ENCODE data around the gene TNFSF8.

Gene TNFSF8

GRCh38 chr9:114930056-114930812 lies at the start of gene TNFSF8:
Gene TNFSF8, minus strand, starts transcription at chr9:114930591. Its CDS starts 288 bp downstream, at chr9:114930303.
- peak; percentile 76 for DNase-seq

- no peak for DNase-seq
These were observed 42.8 kb upstream of the TNFSF8 start for GRCh38 chr9:114973216-114973615.

- no peak for DNase-seq
These were observed 42.2 kb upstream of the TNFSF8 start for GRCh38 chr9:114972510-114973136.

GRCh38 chr9:114969269-114969668 lies 38.9 kb upstream of the TNFSF8 start:
- no peak for DNase-seq

GRCh38 chr9:114968671-114969070 lies 38.3 kb upstream of the TNFSF8 start:
- DNase-seq, result no peak

GRCh38 chr9:114965564-114965963 lies 35.2 kb upstream of the TNFSF8 start:
- no peak for DNase-seq

GRCh38 chr9:114962809-114963208 lies 32.4 kb upstream of the TNFSF8 start:
- no peak for DNase-seq

- no peak for DNase-seq
These were observed 29.9 kb upstream of the TNFSF8 start for GRCh38 chr9:114960276-114960675.

GRCh38 chr9:114958844-114959235 lies 28.4 kb upstream of the TNFSF8 start:
- no peak for DNase-seq

- peak; percentile 60 for DNase-seq
These were observed 27.8 kb upstream of the TNFSF8 start for GRCh38 chr9:114958021-114958843.

- DNase-seq, result no peak
These were observed 27.2 kb upstream of the TNFSF8 start for GRCh38 chr9:114957558-114957957.

- no peak for DNase-seq
These were observed 24.7 kb upstream of the TNFSF8 start for GRCh38 chr9:114954956-114955582.

GRCh38 chr9:114953959-114954358 lies 23.6 kb upstream of the TNFSF8 start:
- DNase-seq, result no peak

GRCh38 chr9:114953046-114953445 lies 22.7 kb upstream of the TNFSF8 start:
- DNase-seq, result no peak

- DNase-seq, result no peak
These were observed 20.4 kb upstream of the TNFSF8 start for GRCh38 chr9:114950761-114951160.

- no peak for DNase-seq
These were observed 16.7 kb upstream of the TNFSF8 start for GRCh38 chr9:114947058-114947457.

- no peak for DNase-seq
These were observed 15.4 kb upstream of the TNFSF8 start for GRCh38 chr9:114945616-114946412.

GRCh38 chr9:114941376-114941775 lies 11.0 kb upstream of the TNFSF8 start:
- no peak for DNase-seq

GRCh38 chr9:114938687-114939575 lies 8.5 kb upstream of the TNFSF8 start:
- no peak for DNase-seq

- DNase-seq, result no peak
These were observed 7.1 kb upstream of the TNFSF8 start for GRCh38 chr9:114937516-114937915.

GRCh38 chr9:114936581-114936980 lies 6.2 kb upstream of the TNFSF8 start:
- no peak for DNase-seq
